Activated CD8-positive, alpha-beta T cell treated with anti-CD3 and anti-CD28 coated beads, Interleukin-2, amount 10 ng/mL, durations not matched to agents 7 days and 5 days (primary cell): ENCODE data around the gene FREY1. TPM values are rescaled to one million over a fixed set of nuclear protein-coding genes. Genes with fewer than 3 reads are reported as not detected.

Experiments used
- ATAC-seq: fragments of 150-1000 bp; cut with Tn5 transposase; one replicate; pipeline ENCODE4 v1.10.0; 2021; ENCODE audit warnings: moderate library complexity
- CTCF ChIA-PET: fragments of 350-600 bp; sonication (Branson Sonifier 250); formaldehyde crosslinking; loops from one replicate; lab custom pipeline; 2021; ENCODE audit warnings: antibody characterized with exemption; lab: Charles Lee
- POLR2A ChIA-PET: fragments of 350-600 bp; sonication (Branson Sonifier 250); formaldehyde crosslinking; loops from one replicate; lab custom pipeline; 2021; ENCODE audit warnings: antibody characterized with exemption; lab: Charles Lee
- DNase-seq: peaks from one replicate; pipeline ENCODE4 v3.0.0-alpha.2; 2020
- H3K27ac Mint-ChIP-seq: one replicate; pipeline ENCODE4 v1.8.0; 2021; ENCODE audit warnings: mild to moderate bottlenecking, mixed read lengths
- H3K27me3 Mint-ChIP-seq: one replicate; pipeline ENCODE4 v1.8.0; 2021; ENCODE audit warnings: low read depth, mixed read lengths
- H3K36me3 Mint-ChIP-seq: one replicate; pipeline ENCODE4 v1.8.0; 2021; ENCODE audit warnings: low read depth, mixed read lengths
- H3K4me1 Mint-ChIP-seq: one replicate; pipeline ENCODE4 v1.8.0; 2021; ENCODE audit warnings: low read depth, mixed read lengths
- H3K4me3 Mint-ChIP-seq: one replicate; pipeline ENCODE4 v1.8.0; 2021; ENCODE audit warnings: mild to moderate bottlenecking, mixed read lengths
- H3K9me3 Mint-ChIP-seq: one replicate; pipeline ENCODE4 v1.8.0; 2022; ENCODE audit warnings: mixed read lengths; ENCODE audit not compliant: insufficient read depth
- total RNA-seq, 2 experiments: library from RNA; stranded (reverse); gene quantifications; one replicate each; pipeline ENCODE4 v1.2.3, GENCODE V29; 2021

FREY1 gene
- total RNA-seq, 2 experiments from 2014 or later: 2.1 TPM

GRCh38 chr11:45920531-45921477 is 13.7 kb upstream of the FREY1 start:
- ATAC-seq (no peak), DNase-seq (no peak)
- peaks cover 42% of the 10 kb centered on the region for H3K4me1 Mint-ChIP-seq
- ChIA-PET POLR2A (no interaction called here), CTCF (interaction anchor here (1.3 kb wide), 1 partner anchor 44 kb away, joined by 4 read pairs; no protein-coding TSS in a partner anchor)
- H3K4me3 Mint-ChIP-seq: no peak overlapping the region
- peaks cover 6% of the 10 kb centered on the region for H3K36me3 Mint-ChIP-seq
- H3K27me3 Mint-ChIP-seq: peaks cover 18% of the 10 kb centered on the region
- no peak overlapping the region for H3K27ac Mint-ChIP-seq
- no peaks in the 10 kb centered on the region for H3K9me3 Mint-ChIP-seq

- peaks cover 45% of the 10 kb centered on the region for H3K4me1 Mint-ChIP-seq
- peaks cover 18% of the 10 kb centered on the region for H3K27me3 Mint-ChIP-seq
- ChIA-PET CTCF (no interaction called here), POLR2A (no interaction called here)
- H3K36me3 Mint-ChIP-seq: peaks cover 12% of the 10 kb centered on the region
- DNase-seq (no peak), ATAC-seq (no peak)
- no peaks in the 10 kb centered on the region for H3K9me3 Mint-ChIP-seq
- peak overlapping the region; percentile 94 for H3K4me3 Mint-ChIP-seq
- peak overlapping the region; percentile 99 for H3K27ac Mint-ChIP-seq
These were observed 12.9 kb upstream of the FREY1 start for GRCh38 chr11:45919806-45920530.

- Mint-ChIP-seq H3K27ac (peak overlapping the region; percentile 99), H3K9me3 (no peaks in the 10 kb centered on the region), H3K27me3 (peaks cover 13% of the 10 kb centered on the region), H3K4me3 (peak overlapping the region; percentile 94), H3K4me1 (peaks cover 50% of the 10 kb centered on the region), H3K36me3 (peaks cover 12% of the 10 kb centered on the region)
- DNase-seq (no peak), ATAC-seq (no peak)
- ChIA-PET POLR2A (interaction anchor here (1.5 to 1.7 kb wide), 2 partner anchors 10 to 12 kb away, joined by 4 to 5 read pairs; no protein-coding TSS in a partner anchor), CTCF (interaction anchor here (1.2 to 2.4 kb wide), 2 partner anchors 46 to 85 kb away, joined by 3 to 13 read pairs; no protein-coding TSS in a partner anchor)
These were observed 12.0 kb upstream of the FREY1 start for GRCh38 chr11:45918962-45919675.

GRCh38 chr11:45918331-45918941 is 11.4 kb upstream of the FREY1 start:
- H3K4me3 Mint-ChIP-seq: peak overlapping the region; percentile 94
- H3K4me1 Mint-ChIP-seq: peaks cover 53% of the 10 kb centered on the region

GRCh38 chr11:45917623-45918330 is 10.7 kb upstream of the FREY1 start, which contains the start of gene PEX16:
Gene PEX16 (minus strand): TSS chr11:45917877. CDS start chr11:45917811, 66 bp downstream.
- ATAC-seq (peak; percentile 94), DNase-seq (peak; percentile 98)
- ChIA-PET CTCF (interaction anchor here (0.6 to 2.4 kb wide), 12 partner anchors 46 to 320 kb away, joined by 3 to 13 read pairs (median 4); partner anchors contain the start of gene CRY2), POLR2A (interaction anchor here (0.7 to 2.5 kb wide), 7 partner anchors 9 to 83 kb away, joined by 3 to 16 read pairs (median 4); no protein-coding TSS in a partner anchor)
- H3K9me3 Mint-ChIP-seq: no peaks in the 10 kb centered on the region
- H3K4me3 Mint-ChIP-seq: peak within 1 kb of the TSS; percentile 94
- peaks cover 50% of the 10 kb centered on the region for H3K4me1 Mint-ChIP-seq
- peaks cover 6% of the 10 kb centered on the region for H3K27me3 Mint-ChIP-seq
- peaks cover 16% of the 10 kb centered on the region for H3K36me3 Mint-ChIP-seq
- H3K27ac Mint-ChIP-seq: peak within 1 kb of the TSS; percentile 99

More at GRCh38 chr11:45918331-45918941, 11.4 kb upstream of the FREY1 start:
- peak; percentile 32 for ATAC-seq
- ChIA-PET POLR2A (interaction anchor here (0.7 to 2.5 kb wide), 6 partner anchors 9 to 83 kb away, joined by 3 to 16 read pairs (median 4); no protein-coding TSS in a partner anchor), CTCF (interaction anchor here (0.6 to 2.4 kb wide), 9 partner anchors 46 to 320 kb away, joined by 3 to 13 read pairs (median 3); partner anchors contain the start of gene CRY2)
- H3K9me3 Mint-ChIP-seq: no peaks in the 10 kb centered on the region
- peak overlapping the region; percentile 99 for H3K27ac Mint-ChIP-seq
- H3K27me3 Mint-ChIP-seq: peaks cover 9% of the 10 kb centered on the region
- peaks cover 16% of the 10 kb centered on the region for H3K36me3 Mint-ChIP-seq
- DNase-seq: peak; percentile 78

GRCh38 chr11:45917286-45917622 is 10.2 kb upstream of the FREY1 start:
- Mint-ChIP-seq H3K4me1 (peaks cover 50% of the 10 kb centered on the region), H3K27me3 (peaks cover 6% of the 10 kb centered on the region), H3K27ac (peak overlapping the region; percentile 99), H3K9me3 (no peaks in the 10 kb centered on the region), H3K36me3 (peaks cover 16% of the 10 kb centered on the region), H3K4me3 (peak overlapping the region; percentile 94)
- peak; percentile 49 for DNase-seq
- CTCF ChIA-PET: interaction anchor here (0.7 to 2.4 kb wide), 6 partner anchors 48 to 321 kb away, joined by 3 to 13 read pairs (median 4); partner anchors contain the start of gene CRY2
- peak; percentile 1 for ATAC-seq
- POLR2A ChIA-PET: interaction anchor here (0.5 to 2.5 kb wide), 7 partner anchors 8 to 69 kb away, joined by 3 to 16 read pairs (median 4); no protein-coding TSS in a partner anchor

GRCh38 chr11:45915446-45915845 is 8.4 kb upstream of the FREY1 start:
- no peaks in the 10 kb centered on the region for H3K27me3 Mint-ChIP-seq
- DNase-seq: no peak
- no peak overlapping the region for H3K27ac Mint-ChIP-seq
- H3K36me3 Mint-ChIP-seq: peaks cover 24% of the 10 kb centered on the region
- H3K4me3 Mint-ChIP-seq: no peak overlapping the region
- no peaks in the 10 kb centered on the region for H3K9me3 Mint-ChIP-seq
- ATAC-seq: no peak
- ChIA-PET POLR2A (interaction anchor here (0.6 kb wide), 1 partner anchor 14 kb away, joined by 3 read pairs; no protein-coding TSS in a partner anchor), CTCF (interaction anchor here (0.9 kb wide), 1 partner anchor 35 kb away, joined by 4 read pairs; no protein-coding TSS in a partner anchor)
- H3K4me1 Mint-ChIP-seq: peaks cover 42% of the 10 kb centered on the region

- Mint-ChIP-seq H3K27ac (no peak overlapping the region), H3K9me3 (no peaks in the 10 kb centered on the region), H3K36me3 (peaks cover 27% of the 10 kb centered on the region), H3K27me3 (no peaks in the 10 kb centered on the region), H3K4me1 (peaks cover 31% of the 10 kb centered on the region), H3K4me3 (no peak overlapping the region)
- ATAC-seq (no peak), DNase-seq (no peak)
- POLR2A ChIA-PET: interaction anchor here (0.9 kb wide), 1 partner anchor 13 kb away, joined by 3 read pairs; no protein-coding TSS in a partner anchor
- CTCF ChIA-PET: no interaction called here
These were observed 7.0 kb upstream of the FREY1 start for GRCh38 chr11:45913942-45914635.

GRCh38 chr11:45913514-45913913 is 6.4 kb upstream of the FREY1 start:
- no peaks in the 10 kb centered on the region for H3K27me3 Mint-ChIP-seq
- CTCF ChIA-PET: no interaction called here
- peaks cover 27% of the 10 kb centered on the region for H3K36me3 Mint-ChIP-seq
- DNase-seq (no peak), ATAC-seq (no peak)
- POLR2A ChIA-PET: interaction anchor here (0.9 kb wide), 1 partner anchor 14 kb away, joined by 3 read pairs; no protein-coding TSS in a partner anchor
- H3K4me1 Mint-ChIP-seq: peaks cover 25% of the 10 kb centered on the region
- H3K27ac Mint-ChIP-seq: no peak overlapping the region
- H3K9me3 Mint-ChIP-seq: no peaks in the 10 kb centered on the region
- H3K4me3 Mint-ChIP-seq: no peak overlapping the region
